NB4 (cell line): ENCODE results near the gene CCDC121.
"Not testable (repeated sequence)": the region's sequence is repeated elsewhere in the genome, so short reads cannot be mapped to it uniquely, and the experiment has no call there.

Source experiments
- DNase-seq: peaks from one replicate; pipeline ENCODE4 v3.0.0; 2010; ENCODE audit warnings: low read depth
- H3K4me3 ChIP-seq: one replicate; pipeline ENCODE4 v1.5.1; 2011; ENCODE audit warnings: mild to moderate bottlenecking, low read depth, low read length, moderate library complexity
- CTCF ChIP-seq: IDR thresholded peaks from one replicate; pipeline ENCODE4 v1.5.1; 2012; ENCODE audit warnings: low read depth, low read length
- MAX ChIP-seq: IDR thresholded peaks from 2 replicates; pipeline ENCODE4 v1.6.1; 2011; ENCODE audit warnings: low read depth, low read length
- MYC ChIP-seq: IDR thresholded peaks from 2 replicates; pipeline ENCODE4 v1.6.1; 2011; ENCODE audit warnings: low read depth, low read length
- POLR2A ChIP-seq: IDR thresholded peaks from 2 replicates; pipeline ENCODE4 v1.6.1; 2011; ENCODE audit warnings: mild to moderate bottlenecking; ENCODE audit not compliant: insufficient read length; ENCODE audit errors: extremely low read depth

Gene CCDC121

GRCh38 chr2:27613985-27614384 is 14.8 kb downstream of the CCDC121 start:
- H3K4me3 ChIP-seq = no peak overlapping the region
- TF ChIP-seq MAX = no peak
- DNase-seq = no peak

- TF ChIP-seq MYC = no peak
- TF ChIP-seq POLR2A = no peak
- TF ChIP-seq CTCF = no peak
- TF ChIP-seq MAX = no peak
- no peak overlapping the region for H3K4me3 ChIP-seq
- DNase-seq = no peak
Measured at GRCh38 chr2:27606611-27607010, 22.2 kb downstream of the CCDC121 start.

GRCh38 chr2:27596627-27597026 is 32.2 kb downstream of the CCDC121 start:
- no peak overlapping the region for H3K4me3 ChIP-seq
- no peak for DNase-seq
- TF ChIP-seq MYC (no peak), MAX (no peak), POLR2A (no peak), CTCF (no peak)

GRCh38 chr2:27595412-27595811 is 33.4 kb downstream of the CCDC121 start:
- not testable (repeated sequence) for H3K4me3 ChIP-seq, DNase-seq

- not testable (repeated sequence) for H3K4me3 ChIP-seq, DNase-seq
Measured at GRCh38 chr2:27594020-27594703, 34.6 kb downstream of the CCDC121 start.

- H3K4me3 ChIP-seq = no peak overlapping the region
- no peak for TF ChIP-seq MYC
- no peak for TF ChIP-seq CTCF
- TF ChIP-seq MAX = no peak
- no peak for TF ChIP-seq POLR2A
- no peak for DNase-seq
Measured at GRCh38 chr2:27593240-27593639, 35.6 kb downstream of the CCDC121 start.

- peak; percentile 23 for DNase-seq
- TF ChIP-seq POLR2A (no peak), MYC (no peak), MAX (no peak), CTCF (no peak)
- H3K4me3 ChIP-seq = no peak overlapping the region
Measured at GRCh38 chr2:27591745-27592144, 37.1 kb downstream of the CCDC121 start.

GRCh38 chr2:27588308-27588707 is 40.5 kb downstream of the CCDC121 start:
- TF ChIP-seq MYC (no peak), POLR2A (no peak), MAX (no peak), CTCF (no peak)
- no peak overlapping the region for H3K4me3 ChIP-seq
- no peak for DNase-seq
